ENCODE measurements around the gene ZNF624.
"Not testable (repeated sequence)": the region's sequence is repeated elsewhere in the genome, so short reads cannot be mapped to it uniquely, and the experiment has no call there.

Gene ZNF624

DNA sequence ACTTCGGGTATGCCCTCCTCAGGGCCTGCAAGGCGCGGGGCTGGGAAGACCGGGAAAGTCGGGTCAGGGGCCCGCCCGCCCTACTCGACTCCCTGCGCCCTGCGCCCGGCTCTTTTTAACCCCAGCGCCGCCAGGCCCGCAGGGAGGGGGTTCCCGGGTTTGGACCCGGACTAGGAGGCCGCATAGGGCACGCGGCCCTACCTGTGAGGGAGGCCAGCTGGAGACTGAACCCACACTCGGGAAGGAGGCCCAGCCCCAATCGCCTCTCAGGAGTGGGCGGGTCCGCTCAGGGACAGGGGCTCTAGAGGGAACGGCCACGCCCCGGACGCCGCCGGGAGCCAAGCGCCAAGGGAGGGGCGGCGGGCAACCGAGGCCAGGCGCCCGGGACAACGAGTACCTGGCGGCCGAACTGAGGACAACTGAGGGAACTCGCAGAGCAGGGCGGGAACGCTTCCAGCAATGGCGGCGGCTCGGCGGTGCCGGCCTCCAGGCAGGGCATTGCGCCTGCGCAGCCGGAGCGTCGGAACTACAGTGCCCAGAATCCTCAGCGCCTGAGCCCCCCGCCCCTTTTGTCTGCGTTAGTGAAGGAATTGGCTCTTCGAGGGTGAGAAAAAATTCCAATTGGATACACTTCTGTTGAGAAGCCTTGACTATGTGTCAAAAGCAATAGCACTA, at the start of gene ZNF624:
TSS of gene ZNF624 (minus strand) at position 484 of the 675 bp plus-strand sequence.
- peak; percentile 76 for DNase-seq

DNA sequence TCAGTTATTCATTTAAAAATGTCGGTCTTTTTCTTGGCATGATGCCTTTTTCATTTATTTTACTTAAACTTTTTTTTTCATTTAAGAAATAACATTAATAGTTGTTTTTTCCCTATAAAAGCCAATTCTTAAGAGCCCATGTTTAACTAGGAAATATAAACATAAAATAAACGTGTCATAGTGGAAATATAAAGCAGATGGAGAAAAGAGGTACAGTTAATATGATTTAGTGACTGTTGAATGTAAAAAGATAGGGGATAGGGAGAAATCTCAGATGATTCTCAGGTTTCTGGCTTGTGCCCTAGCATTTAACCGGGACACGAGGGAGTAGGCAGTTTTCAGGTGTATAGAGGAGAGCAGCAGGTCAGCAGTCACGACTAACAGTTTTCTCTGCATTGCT, 44.0 kb upstream of the ZNF624 start:
- not testable (repeated sequence) for DNase-seq

DNA sequence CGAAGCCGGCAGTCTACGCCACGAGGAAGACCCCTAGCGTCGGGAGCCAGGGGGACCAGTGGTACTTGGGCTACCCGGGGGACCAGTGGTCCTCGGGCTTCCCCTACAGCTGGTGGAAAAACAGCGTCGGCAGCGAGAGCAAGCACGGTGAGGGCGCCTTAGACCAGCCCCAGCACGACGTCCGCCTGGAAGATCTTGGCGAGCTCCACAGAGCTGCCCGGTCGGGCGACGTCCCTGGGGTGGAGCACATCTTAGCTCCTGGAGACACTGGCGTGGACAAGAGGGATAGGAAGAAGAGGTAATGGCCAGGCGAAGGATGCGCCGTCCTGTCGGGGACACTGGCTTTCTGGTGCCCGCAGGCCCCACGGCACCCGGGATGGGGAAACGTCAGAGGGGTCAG, 36.8 kb upstream of the ZNF624 start:
- not testable (repeated sequence) for DNase-seq

DNA sequence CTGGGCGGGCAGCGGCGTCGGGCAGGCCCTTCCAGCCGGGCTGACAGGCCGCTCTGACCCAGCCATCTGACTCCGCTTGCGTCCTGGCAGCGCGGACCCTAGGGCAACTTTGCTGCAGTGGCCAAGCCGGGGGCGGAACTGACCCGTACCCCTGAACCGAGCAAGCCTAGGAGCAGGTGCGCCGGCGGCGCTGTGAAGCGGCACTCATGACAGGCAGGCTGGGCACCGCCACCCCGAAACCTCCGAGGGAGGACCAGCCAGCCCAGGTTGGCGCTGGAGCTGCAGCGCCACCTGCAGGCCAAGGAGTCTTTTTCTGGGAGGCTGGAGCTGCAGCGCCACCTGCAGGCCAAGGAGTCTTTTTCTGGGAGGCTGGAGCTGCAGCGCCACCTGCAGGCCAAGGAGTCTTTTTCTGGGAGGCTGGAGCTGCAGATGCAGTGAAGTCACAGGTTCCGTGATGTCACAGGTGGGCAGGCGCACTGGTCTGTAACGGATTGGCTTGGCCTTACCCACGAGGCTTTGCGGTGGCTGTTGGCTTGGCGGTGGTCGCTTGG, 36.2 kb upstream of the ZNF624 start, which contains the start of gene CCDC144A:
TSS of gene CCDC144A (plus strand) at position 511 of the 551 bp plus-strand sequence. CDS start 160 bp downstream, outside the sequence.
- not testable (repeated sequence) for DNase-seq

DNA sequence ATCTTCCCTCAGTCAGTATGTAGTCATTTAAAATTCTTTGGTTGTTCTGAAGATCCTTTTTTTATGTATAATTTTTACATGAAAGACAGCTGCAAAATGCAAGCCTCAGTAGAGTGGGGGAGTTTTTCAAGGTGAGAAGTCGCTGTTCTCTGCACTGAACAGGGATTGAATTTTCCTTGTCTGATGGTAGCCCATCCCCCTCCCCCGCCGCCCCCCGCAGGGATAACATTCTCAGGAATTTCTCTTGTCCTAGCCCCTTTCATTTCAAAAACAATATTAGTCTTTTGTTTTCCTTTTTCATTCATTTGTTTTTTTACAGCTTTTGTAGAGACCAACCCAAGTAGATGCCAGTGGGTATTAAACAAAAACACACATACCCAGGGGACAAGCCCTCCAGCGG, 33.5 kb upstream of the ZNF624 start:
- DNase-seq: not testable (repeated sequence)

DNA sequence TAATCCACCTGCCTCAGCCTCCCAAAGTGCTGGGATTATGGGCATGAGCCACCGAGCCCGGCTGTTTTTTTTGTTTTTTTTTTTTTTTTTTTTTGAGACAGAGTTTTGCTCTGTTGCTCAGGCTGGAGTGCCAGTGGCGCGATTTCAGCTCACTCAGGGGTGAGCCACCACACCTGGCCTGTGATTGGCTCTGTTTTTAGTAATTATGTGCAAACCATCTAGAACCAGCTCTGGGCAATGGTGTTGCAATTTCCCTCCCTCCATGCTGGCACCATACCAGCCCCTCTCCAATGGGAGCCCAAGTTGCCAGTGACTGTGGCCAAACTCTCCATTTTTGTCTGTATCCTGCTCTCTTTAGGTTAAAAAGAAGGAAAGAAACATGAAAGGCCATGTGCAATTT, 32.4 kb upstream of the ZNF624 start:
- not testable (repeated sequence) for DNase-seq

DNA sequence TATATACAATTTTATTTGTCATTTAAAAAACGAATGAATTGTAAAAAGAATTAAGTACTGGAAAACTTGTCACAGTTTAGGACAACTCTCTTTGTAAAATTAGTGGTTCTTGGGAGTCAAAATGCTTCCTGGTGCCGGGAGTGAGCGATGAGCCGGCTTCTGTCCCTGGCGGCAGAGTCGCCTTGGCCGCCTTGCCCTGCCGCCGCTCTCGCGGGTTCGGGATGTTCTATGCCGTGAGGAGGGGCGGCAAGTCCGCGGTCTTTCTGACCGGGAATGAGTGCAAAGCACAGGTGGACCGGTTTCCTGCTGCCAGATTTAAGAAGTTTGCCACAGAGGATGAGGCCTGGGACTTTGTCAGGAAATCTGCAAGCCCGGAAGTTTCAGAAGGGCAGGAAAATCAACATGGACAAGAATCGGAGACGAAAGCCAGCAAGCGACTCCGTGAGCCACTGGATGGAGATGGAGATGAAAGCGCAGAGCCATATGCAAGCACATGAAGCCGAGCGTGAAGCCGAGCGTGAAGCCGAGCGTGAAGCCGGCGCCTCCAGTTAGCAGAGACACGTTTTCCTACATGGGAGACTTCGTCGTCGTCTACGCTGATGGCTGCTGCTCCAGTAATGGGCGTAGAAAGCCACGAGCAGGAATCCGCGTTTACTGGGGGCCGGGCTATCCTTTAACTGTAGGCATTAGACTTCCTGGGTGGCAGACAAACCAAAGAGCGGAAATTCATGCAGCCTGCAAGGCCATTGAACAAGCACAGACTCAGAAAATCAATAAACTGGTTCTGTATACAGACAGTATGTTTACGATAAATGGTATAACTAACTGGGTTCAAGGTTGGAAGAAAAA, 29.9 kb upstream of the ZNF624 start:
- DNase-seq: not testable (repeated sequence)

DNA sequence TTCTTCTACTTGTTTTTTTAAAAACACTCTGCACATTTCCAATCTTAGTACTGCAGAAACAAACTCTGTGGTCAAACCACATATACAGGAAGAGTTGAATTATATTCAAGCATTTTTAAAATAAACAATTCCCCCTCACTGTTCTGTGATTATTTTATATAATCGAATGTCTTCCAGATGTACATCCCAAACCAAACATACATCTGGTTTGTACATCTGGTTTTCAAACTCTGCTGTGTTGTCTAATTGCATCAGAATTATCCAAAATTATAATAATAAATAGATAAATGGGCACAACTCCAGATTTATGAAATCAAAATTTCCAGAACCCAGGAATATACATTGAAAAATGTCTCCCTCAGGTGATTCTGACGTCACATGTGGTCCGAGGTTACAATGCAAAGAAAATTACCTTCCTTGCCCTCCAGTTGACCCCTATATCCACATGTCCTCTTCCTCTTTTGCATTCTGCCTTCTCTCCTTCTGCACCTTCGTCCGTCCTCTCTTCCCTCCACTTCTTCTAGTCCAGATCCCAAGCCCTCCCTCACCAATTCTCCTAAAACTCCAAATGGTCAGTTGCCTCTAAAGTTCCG, 23.1 kb upstream of the ZNF624 start:
- no peak for DNase-seq

DNA sequence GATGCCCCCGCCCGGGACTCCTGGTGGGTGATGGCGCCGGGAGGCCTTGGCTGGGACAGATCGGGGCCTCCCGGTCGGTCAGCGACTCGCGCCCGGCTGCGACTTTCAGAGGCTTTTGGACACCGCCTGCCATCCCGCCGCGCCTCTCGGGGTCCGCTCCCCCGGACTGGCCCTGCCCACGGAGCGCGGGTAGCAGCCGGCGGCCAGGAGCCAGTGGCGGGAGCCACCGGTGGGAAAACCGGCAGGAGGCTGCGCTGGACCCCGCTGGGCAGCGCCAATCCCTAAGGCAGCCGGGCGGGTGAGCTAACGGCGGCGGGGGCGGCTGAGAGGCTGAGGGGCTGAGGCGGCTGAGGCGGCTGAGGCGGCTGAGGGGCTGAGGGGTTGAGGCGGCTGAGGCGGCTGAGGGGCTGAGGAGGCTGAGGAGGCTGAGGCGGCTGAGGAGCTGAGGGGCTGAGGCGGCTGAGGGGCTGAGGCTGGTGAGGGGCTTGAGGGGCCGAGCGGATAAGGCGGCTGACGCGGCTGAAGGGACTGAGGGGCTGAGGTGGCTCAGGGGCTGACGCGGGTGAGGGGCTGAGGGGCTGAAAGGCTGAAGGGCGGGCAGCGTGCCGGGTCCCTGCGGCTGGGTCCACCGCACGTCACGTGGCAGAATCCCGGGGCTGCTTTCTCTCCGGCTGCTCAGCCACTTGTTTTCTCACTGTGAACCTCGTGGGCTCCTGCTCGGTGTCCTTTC, 13.4 kb upstream of the ZNF624 start:
- not testable (repeated sequence) for DNase-seq

DNA sequence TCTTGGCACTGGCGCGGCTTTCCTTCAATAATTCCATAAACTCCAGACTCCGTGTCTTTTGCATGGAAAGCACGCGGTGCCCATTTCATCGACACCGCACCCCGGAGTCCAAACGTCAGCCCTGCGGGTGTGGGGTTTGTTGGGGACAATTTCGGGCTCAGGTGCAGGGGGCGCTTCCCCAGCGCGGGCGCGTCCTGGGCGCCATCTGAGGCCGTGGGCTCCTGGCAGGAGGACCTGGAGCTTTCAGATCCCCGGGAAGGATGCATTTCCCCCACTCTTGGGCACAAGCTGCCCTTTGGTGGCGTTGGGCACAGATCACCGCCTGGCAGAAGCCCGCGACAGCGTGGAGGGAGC, 12.9 kb upstream of the ZNF624 start:
- DNase-seq: not testable (repeated sequence)

DNA sequence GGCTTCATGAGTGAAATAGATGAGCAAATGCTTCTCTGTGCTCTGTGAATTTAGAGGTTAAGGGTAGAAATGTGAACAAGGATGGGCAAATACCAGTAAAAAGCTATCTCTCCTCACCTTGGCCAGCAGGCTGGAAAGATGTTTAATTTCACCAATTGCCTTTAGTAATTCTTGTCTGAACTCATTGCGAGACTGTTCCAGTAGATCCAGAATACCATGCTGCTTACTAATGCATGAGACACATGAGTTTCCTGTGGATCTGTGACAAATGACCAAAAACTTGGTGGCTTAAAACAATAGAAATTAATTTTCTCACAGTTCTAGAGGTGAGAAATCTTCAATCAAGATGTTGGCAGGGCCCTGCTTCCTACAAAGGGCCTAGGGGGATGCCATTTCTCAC, 9.3 kb upstream of the ZNF624 start:
- DNase-seq: no peak

DNA sequence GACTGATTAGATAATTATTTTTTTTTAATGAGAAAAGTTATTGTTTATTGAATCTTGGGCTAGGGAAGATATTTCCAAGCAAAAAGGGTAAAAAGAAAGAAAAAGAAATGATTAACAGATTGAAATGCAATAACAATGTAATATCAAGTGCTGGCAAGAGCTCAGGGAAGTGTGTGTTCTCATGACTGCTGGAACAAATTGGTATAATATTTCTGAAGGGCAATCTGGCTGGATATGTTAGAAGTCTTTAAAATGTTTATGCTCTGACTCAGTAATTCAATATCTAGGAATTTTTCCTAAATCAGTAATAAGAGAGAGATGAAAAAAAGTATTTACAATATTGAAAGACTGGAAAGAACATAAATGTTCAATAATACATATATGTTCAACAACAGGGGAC, 7.6 kb upstream of the ZNF624 start:
- DNase-seq: no peak

DNA sequence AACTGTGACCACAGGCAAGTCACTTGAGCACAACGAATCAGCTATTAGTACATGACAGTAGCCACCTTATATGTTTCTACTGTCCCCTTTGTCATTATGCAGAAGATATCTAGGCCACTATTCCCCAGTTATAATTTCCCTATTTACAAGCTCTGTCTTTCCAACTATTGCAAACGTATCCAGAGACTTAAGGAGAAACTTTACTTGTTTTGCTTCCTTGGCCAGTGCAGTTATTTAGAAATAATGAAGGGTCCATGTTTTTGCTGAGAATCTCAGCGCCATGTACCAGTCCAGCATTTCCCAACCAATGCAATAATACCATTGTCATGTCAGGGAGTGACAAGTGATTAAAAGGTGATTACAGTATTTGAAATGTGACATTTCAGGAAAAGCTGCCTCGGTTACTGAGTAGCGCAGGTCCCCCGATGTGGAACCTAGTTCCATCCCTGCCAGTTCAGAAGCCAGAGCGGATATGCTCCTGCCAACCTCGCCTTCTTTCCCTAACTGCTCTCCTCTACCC, 743 bp downstream of the ZNF624 start:
- DNase-seq: no peak

DNA sequence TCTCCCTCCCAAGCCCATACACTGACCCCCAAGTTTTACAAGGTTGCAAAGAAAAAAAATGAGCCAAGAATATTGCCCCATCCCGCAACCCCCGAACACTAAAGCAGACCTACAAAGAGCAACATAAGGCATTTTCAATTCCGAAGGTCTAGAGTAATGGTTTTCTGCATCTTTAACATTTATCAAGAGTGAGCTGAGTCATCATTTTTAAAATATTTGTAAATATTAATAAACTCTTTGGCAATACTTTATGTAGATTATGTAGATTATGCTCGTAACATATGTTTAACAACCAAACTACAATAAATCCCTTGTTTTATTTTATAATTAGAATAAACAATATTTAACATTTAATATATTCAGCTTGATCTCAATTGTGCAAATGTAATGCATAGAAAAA, 1.4 kb downstream of the ZNF624 start:
- no peak for DNase-seq

DNA sequence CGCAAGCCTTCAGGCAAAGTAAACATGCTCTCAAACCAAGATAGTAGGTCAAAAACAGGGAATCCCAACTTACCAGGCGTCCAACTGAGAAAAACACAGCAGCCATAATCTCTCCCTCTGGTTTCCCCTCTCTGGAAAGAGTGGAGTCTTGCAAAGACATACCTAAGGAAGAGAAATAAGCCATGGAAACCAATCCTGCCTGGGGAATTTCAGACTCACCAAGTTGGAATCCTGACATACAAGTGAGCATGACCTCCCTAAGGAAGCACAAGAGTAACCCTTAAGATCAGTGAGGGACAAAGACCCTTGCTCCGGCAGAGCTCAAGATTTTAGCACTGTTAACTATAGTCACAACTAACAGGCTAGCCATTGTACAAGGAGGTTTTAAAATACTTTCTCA, 4.1 kb downstream of the ZNF624 start:
- DNase-seq: no peak

DNA sequence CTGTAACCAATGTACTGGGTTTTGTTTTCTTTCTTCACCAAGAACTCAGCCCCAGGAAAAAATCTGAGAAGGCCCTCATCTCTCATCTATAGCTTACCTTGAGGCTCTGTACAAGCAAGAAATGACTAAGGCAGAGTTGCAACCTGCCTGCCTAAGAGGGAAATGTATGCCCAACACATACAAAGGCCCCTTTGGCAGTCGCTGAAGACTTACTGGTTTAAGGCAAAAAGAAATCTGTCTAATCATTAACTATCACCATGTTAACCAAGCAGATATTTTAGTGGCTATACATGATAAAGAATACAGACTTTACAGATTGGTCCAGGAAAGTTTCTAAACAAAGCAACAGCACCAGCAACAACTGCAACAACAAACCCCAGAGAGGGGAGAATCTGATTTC, 14.2 kb downstream of the ZNF624 start:
- DNase-seq: no peak

DNA sequence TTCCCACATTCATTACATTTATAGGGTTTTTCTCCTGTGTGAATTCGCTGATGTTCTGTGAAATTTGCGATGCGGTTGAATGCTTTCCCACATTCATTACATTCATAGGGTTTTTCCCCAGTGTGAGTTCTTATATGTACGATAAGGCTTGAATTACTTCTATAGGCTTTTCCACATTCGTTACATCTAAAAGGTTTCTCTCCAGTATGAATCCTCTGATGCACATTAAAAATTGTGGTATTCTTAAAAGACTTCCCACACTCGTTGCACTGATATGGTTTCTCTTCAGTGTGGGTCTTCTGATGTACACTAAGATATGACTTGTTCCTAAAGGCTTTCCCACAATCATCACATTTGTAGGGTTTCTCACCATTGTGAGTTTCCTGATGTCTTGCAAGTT, 30.4 kb downstream of the ZNF624 start:
- DNase-seq: no peak

DNA sequence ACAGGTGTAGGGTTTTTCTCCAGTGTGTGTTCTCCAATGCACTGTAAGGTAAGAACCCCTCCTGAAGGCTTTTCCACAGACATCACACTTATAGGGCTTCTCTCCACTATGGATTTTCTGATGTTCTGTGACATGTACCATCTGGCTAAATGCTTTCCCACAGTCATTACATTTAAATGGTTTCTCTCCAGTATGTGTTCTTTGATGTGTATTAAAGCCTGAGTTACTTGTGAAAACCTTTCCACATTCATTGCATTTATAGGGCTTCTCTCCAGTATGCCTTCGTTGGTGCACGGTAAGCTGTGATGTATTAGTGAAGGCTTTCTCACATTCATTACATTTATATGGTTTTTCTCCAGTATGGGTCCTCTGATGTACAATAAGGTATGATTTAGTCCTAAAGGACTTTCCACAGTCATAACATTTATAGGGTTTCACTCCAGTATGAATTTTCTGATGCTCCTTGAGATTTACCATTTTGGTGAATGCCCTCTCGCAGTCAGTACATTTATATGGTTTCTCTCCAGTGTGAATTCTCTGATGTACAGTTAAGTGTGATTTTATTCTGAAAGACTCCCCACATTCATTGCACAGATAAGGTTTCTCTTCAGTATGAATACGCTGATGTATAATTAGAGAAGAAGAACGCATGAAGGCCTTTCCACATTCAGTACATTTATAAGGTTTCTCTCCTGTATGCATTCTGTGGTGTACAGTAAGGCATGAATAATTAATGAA, 30.9 kb downstream of the ZNF624 start:
- DNase-seq: no peak

DNA sequence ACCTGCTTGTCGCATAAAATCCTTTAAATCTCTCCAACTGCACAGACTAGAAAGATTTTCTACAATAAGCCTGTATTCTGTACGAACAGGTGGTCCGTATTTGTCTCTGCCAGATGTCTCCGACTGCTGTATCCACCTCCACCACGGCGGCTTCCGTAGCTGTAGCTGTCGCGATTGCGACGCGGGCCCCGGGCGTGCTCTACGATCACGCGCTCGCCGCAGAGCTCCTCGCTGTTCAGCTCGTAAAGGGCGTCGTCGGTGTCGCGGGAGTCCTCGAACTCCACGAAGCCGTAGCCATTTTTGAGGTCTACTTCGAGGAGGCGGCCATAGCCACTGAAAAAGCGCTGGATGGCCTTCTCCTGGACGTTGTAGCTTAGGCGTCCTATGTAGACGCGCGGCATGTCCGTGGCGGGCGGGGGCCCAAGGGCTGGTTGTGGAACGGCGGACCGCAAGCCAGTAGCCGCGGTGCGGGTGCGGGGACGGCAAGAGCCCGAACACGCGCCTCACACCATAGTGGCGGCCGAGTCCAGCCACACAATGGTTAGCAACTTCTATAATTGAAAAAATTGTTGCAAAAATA, 36.1 kb downstream of the ZNF624 start:
- DNase-seq: no peak

DNA sequence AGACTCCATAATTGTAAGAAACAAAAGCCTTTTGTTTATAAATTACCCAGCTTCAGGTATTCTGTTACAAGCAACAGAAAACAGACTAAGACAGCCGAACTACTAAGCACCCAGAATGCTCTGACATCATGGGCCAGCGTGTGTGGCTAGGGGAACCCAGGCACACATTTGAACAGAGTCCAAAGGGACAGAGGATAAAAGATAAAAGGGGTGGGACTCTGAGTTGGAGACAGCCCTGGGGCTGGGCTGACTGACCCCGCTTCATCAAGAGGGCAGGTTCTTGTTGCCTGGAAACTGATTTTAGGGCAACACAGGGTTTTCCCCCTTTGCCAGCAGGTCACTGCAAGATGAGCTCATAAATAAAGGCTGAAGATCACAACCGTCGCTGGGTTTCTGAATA, 54.1 kb downstream of the ZNF624 start:
- DNase-seq: no peak

DNA sequence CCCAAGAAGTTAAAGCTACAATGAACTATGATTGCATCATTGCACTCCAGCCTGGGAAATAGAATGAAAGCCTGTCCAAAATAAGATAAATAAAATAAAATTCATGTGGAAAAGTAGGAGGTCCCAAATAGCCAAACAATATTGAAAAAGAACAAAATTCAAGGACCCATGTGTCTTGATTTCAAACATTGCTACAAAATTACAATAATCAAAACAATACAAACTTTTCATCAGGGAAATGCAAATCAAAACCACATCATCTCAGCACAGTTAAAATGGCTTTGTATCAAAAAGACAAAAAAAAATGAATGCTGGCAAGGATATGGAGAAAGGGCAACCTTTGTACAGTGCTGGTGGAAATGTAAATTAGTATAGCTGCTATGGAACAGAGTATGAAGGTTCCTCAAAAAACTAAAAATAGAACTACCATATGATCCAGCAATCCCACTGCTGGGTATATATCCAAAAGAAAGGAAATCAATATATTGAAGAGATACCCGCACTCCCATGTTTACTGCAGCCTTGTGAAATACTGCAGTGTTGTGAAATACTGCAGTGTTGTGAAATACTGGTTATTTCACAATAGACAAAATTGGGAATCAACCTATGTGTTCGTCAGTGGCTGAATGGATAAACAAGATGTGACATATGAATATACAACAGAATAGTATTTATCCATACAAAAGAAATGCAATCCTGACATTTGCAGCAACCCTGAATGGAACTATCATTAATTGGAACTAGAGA, 60.1 kb downstream of the ZNF624 start:
- no peak for DNase-seq
